Smooth muscle cell (in vitro differentiated cells): ENCODE measurements around the gene ULK2. TPM values are rescaled to one million over a fixed set of nuclear protein-coding genes. Genes with fewer than 3 reads are reported as not detected.

Experiments used
- DNase-seq: peaks from one replicate; lab custom pipeline; 2025; ENCODE audit not compliant: unreplicated experiment; lab: John Stamatoyannopoulos, UW
- H2AFZ ChIP-seq: fragments of 200-600 bp; sonication (generic); 2 replicates; pipeline ENCODE4 v1.6.0; 2016; ENCODE audit warnings: antibody characterized with exemption, low read depth, mild to moderate bottlenecking
- H3F3A ChIP-seq: fragments of 200-600 bp; sonication (generic); 2 replicates; pipeline ENCODE4 v1.6.0; 2017; ENCODE audit warnings: antibody characterized with exemption, low read depth
- H3K27ac ChIP-seq: fragments of 200-600 bp; sonication (generic); 2 replicates; pipeline ENCODE4 v1.5.1; 2016; ENCODE audit warnings: low read depth, mild to moderate bottlenecking
- H3K27me3 ChIP-seq: fragments of 200-600 bp; sonication (generic); 2 replicates; pipeline ENCODE4 v1.6.1; 2016; ENCODE audit warnings: low read depth, mild to moderate bottlenecking
- H3K36me3 ChIP-seq: fragments of 200-600 bp; sonication (generic); 2 replicates; pipeline ENCODE4 v1.5.1; 2016; ENCODE audit warnings: low read depth
- H3K4me1 ChIP-seq: fragments of 200-600 bp; sonication (generic); 2 replicates; pipeline ENCODE4 v1.5.1; 2016; ENCODE audit warnings: low read depth
- H3K4me2 ChIP-seq: fragments of 200-600 bp; sonication (generic); 2 replicates; pipeline ENCODE4 v1.6.0; 2016; ENCODE audit warnings: mild to moderate bottlenecking
- H3K4me3 ChIP-seq: fragments of 200-600 bp; sonication (generic); 2 replicates; pipeline ENCODE4 v1.5.1; 2016; ENCODE audit warnings: mild to moderate bottlenecking
- H3K79me2 ChIP-seq: fragments of 200-600 bp; sonication (generic); 2 replicates; pipeline ENCODE4 v1.6.0; 2016; ENCODE audit warnings: low read depth, mild to moderate bottlenecking
- H3K9ac ChIP-seq: fragments of 200-600 bp; sonication (generic); 2 replicates; pipeline ENCODE4 v1.6.0; 2016; ENCODE audit warnings: low read depth
- H3K9me3 ChIP-seq: fragments of 200-600 bp; sonication (generic); replicated peaks from 2 replicates; pipeline ENCODE4 v1.5.1; 2016; ENCODE audit warnings: low read depth
- H4K20me1 ChIP-seq: fragments of 200-600 bp; sonication (generic); 2 replicates; pipeline ENCODE4 v1.6.0; 2016; ENCODE audit warnings: low read depth
- WGBS: methylation state at CpG from one replicate; pipeline ENCODE4 v1.1.7; 2016; ENCODE audit warnings: low lambda C conversion rate; 5-methylcytosine and 5-hydroxymethylcytosine counted together
- polyA plus RNA-seq: library from polyadenylated mRNA; unstranded; fragments of >200 nt; fragmentation: Nextera tagmentation; extraction: Ambion mirVana; gene quantifications from 2 replicates; pipeline ENCODE4 v1.2.1, GENCODE V29; 2016
- total RNA-seq: library from RNA; depleted of rRNA; stranded (reverse); fragments of >200 nt; gene quantifications from 2 replicates; pipeline ENCODE4 v1.2.3, GENCODE V29; 2014
- TF ChIP-seq, protein P1 (sequence below): fragments of 200-600 bp; sonication (generic); IDR thresholded peaks from 2 replicates; pipeline ENCODE4 v1.5.1; 2017; ENCODE audit warnings: borderline replicate concordance, mild to moderate bottlenecking, antibody characterized with exemption; ENCODE audit not compliant: insufficient read depth, poor library complexity, severe bottlenecking

Gene ULK2
- total and polyA plus RNA-seq, 2 experiments from 2014 or later, result 9.7 to 24.0 TPM

DNA sequence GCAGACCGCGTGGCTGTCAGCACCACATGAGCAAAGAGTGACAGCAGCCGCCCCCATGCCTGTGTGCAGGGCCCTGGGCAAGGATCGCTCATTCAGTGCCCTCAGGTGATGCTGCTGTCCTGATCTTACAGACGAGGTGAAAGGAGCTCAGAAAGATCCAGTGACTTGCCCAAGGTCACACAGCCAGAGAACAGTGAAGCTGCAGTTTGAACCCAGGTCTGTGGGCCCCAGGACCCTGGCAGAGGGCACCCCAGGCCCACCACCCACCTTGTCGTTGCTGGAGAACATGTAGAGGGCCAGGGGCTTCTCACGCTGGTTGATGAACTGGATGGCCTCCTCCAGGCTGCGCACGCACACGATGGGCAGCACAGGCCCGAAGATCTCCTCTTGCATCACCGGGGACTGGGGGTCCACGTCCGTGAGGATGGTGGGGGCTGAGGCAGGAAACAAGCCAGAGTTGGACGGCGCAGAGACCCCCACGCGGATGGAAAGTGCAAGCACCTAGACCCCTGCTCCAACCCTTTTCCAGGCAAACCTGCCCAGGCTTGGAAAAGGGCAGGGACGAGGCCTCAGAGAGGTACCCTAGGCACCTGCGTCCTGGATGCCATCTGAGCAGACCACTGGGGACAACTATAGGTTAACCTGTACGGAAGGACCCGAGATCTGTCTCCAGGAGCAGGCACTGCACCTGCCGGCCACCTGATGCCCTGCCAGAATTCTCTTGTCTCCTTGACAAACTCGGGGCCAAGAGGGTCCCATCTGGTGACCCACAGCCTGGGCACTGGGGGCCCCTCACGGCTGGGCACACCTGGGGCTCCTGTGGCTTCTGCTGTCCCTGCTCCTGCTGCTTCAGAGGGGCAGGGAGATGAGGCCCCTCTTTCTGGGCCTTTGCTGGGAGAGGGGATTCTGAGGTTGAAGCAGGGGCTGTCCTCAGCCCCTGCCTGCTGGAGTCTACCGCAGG, 128.2 kb downstream of the ULK2 start:
- H3K27ac ChIP-seq, result no peak overlapping the region
- H3K4me3 ChIP-seq, result no peak overlapping the region
- H4K20me1 ChIP-seq, result no peaks in the 10 kb centered on the region
- H3K79me2 ChIP-seq, result no peaks in the 10 kb centered on the region
- H3K36me3 ChIP-seq, result no peaks in the 10 kb centered on the region
- no peak overlapping the region for H3K4me2 ChIP-seq
- H3K4me1 ChIP-seq, result no peaks in the 10 kb centered on the region
- no peaks in the 10 kb centered on the region for H3K27me3 ChIP-seq
- 91% methylated on average over 26 of the region's 26 CpGs for WGBS
- H3K9me3 ChIP-seq, result no peaks in the 10 kb centered on the region
- H2AFZ ChIP-seq, result no peak overlapping the region
- no peaks in the 10 kb centered on the region for H3F3A ChIP-seq
- DNase-seq, result no peak
- TF ChIP-seq, protein P1, sequence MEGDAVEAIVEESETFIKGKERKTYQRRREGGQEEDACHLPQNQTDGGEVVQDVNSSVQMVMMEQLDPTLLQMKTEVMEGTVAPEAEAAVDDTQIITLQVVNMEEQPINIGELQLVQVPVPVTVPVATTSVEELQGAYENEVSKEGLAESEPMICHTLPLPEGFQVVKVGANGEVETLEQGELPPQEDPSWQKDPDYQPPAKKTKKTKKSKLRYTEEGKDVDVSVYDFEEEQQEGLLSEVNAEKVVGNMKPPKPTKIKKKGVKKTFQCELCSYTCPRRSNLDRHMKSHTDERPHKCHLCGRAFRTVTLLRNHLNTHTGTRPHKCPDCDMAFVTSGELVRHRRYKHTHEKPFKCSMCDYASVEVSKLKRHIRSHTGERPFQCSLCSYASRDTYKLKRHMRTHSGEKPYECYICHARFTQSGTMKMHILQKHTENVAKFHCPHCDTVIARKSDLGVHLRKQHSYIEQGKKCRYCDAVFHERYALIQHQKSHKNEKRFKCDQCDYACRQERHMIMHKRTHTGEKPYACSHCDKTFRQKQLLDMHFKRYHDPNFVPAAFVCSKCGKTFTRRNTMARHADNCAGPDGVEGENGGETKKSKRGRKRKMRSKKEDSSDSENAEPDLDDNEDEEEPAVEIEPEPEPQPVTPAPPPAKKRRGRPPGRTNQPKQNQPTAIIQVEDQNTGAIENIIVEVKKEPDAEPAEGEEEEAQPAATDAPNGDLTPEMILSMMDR, result no peak
- no peak overlapping the region for H3K9ac ChIP-seq

DNA sequence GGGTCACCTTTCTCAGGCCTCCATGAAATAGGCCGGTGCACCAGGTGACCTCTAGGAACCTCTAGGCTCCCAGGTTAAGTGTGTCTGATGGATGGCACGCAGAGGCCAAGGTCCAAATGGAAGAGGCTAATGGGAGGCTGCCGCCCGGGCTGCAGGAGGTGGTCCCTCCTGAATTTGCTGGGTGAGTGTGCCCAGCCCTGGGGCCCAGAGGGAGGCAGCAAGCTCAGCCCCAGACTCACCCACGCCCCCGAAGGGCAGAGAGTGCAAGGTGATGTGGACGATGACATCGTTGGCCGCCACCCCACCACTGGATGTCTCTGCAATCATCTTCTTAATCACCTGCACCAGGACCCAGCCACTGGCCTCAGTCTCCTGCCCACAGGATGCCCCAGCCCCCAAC, 129.0 kb downstream of the ULK2 start:
- no peaks in the 10 kb centered on the region for H3K79me2 ChIP-seq

DNA sequence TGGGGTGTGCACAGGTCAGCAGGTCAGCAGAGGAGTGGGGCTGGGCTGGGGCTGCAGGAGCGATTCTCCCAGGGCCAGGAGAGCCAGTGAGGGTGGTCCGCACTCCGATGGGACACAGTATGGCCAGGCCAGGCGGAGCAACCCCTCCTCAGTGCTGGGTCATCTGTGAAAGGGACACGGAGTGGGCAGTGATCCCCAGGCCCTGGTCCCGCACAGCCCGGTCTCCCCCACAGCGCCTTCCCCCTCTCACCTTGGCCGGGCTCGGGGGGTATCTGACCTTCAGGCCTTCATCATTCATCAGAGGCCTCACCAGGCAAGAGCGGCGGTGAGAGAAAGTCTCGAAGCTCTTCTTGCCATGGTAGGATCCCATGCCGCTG, 129.7 kb downstream of the ULK2 start:
- Histone ChIP-seq H4K20me1 (no peaks in the 10 kb centered on the region), H3K9ac (no peak overlapping the region), H3K4me3 (no peak overlapping the region), H3F3A (no peaks in the 10 kb centered on the region), H3K79me2 (no peaks in the 10 kb centered on the region), H3K36me3 (no peaks in the 10 kb centered on the region), H2AFZ (no peak overlapping the region), H3K4me1 (no peaks in the 10 kb centered on the region), H3K4me2 (no peak overlapping the region), H3K9me3 (no peaks in the 10 kb centered on the region), H3K27ac (no peak overlapping the region), H3K27me3 (no peaks in the 10 kb centered on the region)
- WGBS, result 98% methylated on average over 14 of the region's 14 CpGs
- TF ChIP-seq, protein P1, result no peak
- no peak for DNase-seq

More for the DNA sequence above, 129.0 kb downstream of the ULK2 start:
- no peaks in the 10 kb centered on the region for H3K36me3 ChIP-seq
- H3K9ac ChIP-seq, result no peak overlapping the region
- 96% methylated on average over 9 of the region's 9 CpGs for WGBS
- H3K9me3 ChIP-seq, result no peaks in the 10 kb centered on the region
- H4K20me1 ChIP-seq, result no peaks in the 10 kb centered on the region
- no peak overlapping the region for H3K27ac ChIP-seq
- TF ChIP-seq, protein P1, result no peak
- H3K4me1 ChIP-seq, result no peaks in the 10 kb centered on the region
- no peak overlapping the region for H3K4me2 ChIP-seq
- DNase-seq, result no peak
- H3K27me3 ChIP-seq, result no peaks in the 10 kb centered on the region
- H2AFZ ChIP-seq, result no peak overlapping the region
- H3K4me3 ChIP-seq, result no peak overlapping the region
- H3F3A ChIP-seq, result no peaks in the 10 kb centered on the region
